SK-N-MC (cell line): Measurements from ENCODE around the gene NDUFAB1.
"Not testable (repeated sequence)": the region's sequence is repeated elsewhere in the genome, so short reads cannot be mapped to it uniquely, and the experiment has no call there.

Source experiments
- DNase-seq: peaks from one replicate; pipeline ENCODE4 v3.0.0-alpha.2; 2011; ENCODE audit warnings: low read depth, low spot score
- H3K27ac ChIP-seq: fragments of 200-600 bp; sonication (generic); 2 replicates; pipeline ENCODE4 v1.5.1; 2016; ENCODE audit warnings: mixed run types
- H3K36me3 ChIP-seq: fragments of 200-600 bp; sonication (generic); 2 replicates; pipeline ENCODE4 v1.6.1; 2017; ENCODE audit warnings: antibody characterized with exemption, low read length, mixed read lengths; ENCODE audit not compliant: insufficient read depth
- H3K4me3 ChIP-seq: fragments of 200-600 bp; sonication (generic); 2 replicates; pipeline ENCODE4 v1.5.1; 2016
- H3K9ac ChIP-seq: fragments of 200-600 bp; sonication (generic); 2 replicates; pipeline ENCODE4 v1.8.0; 2017; ENCODE audit warnings: mixed run types, mixed read lengths; ENCODE audit not compliant: insufficient read length
- H3K9me3 ChIP-seq: fragments of 200-600 bp; sonication (generic); 2 replicates; pipeline ENCODE4 v1.6.1; 2017; ENCODE audit warnings: low read depth, mild to moderate bottlenecking, antibody characterized with exemption, low read length, moderate library complexity, mixed read lengths
- EZH2 ChIP-seq: fragments of 200-600 bp; sonication (generic); IDR thresholded peaks from one replicate; pipeline ENCODE4 v1.6.1; 2017; ENCODE audit warnings: antibody characterized with exemption
- FOXP2 ChIP-seq: optimal IDR thresholded peaks from 2 replicates; pipeline ENCODE3; 2011; ENCODE audit warnings: mild to moderate bottlenecking, moderate library complexity; ENCODE audit not compliant: insufficient read depth; ENCODE audit errors: extremely low read length, control extremely low read depth
- POLR2AphosphoS5 ChIP-seq: IDR thresholded peaks from 2 replicates; pipeline ENCODE4 v1.6.1; 2012; ENCODE audit warnings: mild to moderate bottlenecking, low read depth, low read length, borderline replicate concordance

Gene NDUFAB1

GRCh38 chr16:23595951-23596720 lies at the start of gene NDUFAB1:
Gene NDUFAB1 (minus strand): TSS chr16:23596316. CDS start chr16:23596290, 26 bp downstream.
- DNase-seq, result no peak
- H3K27ac ChIP-seq, result peak within 1 kb of the TSS; percentile 59; the same call in 1 of the 2 replicates
- H3K36me3 ChIP-seq, result peaks cover 30% of the 10 kb centered on the region
- H3K4me3 ChIP-seq, result peak within 1 kb of the TSS; percentile 97
- no peaks in the 10 kb centered on the region for H3K9me3 ChIP-seq
- TF ChIP-seq POLR2AphosphoS5 (peak; percentile 83), FOXP2 (no peak)
- peak within 1 kb of the TSS; percentile 99 for H3K9ac ChIP-seq

- peak overlapping the region; percentile 99 for H3K9ac ChIP-seq
- H3K9me3 ChIP-seq, result peaks cover 8% of the 10 kb centered on the region; the same call in 1 of the 2 replicates
- no peak for DNase-seq
- no peak overlapping the region for H3K27ac ChIP-seq
- H3K36me3 ChIP-seq, result peaks cover 52% of the 10 kb centered on the region
- peak overlapping the region; percentile 100 for H3K4me3 ChIP-seq
- no peak for TF ChIP-seq POLR2AphosphoS5
- no peak for TF ChIP-seq FOXP2
- no peak for TF ChIP-seq EZH2
Observed at GRCh38 chr16:23642246-23642774, 46.2 kb upstream of the NDUFAB1 start.

GRCh38 chr16:23640931-23641765 lies 45.0 kb upstream of the NDUFAB1 start, which contains the start of the genes DCTN5 and PALB2:
Gene DCTN5 (plus strand): TSS chr16:23641466. CDS start chr16:23641543, 77 bp downstream.
Gene PALB2 (minus strand): TSS chr16:23641310. CDS start chr16:23641157, 153 bp downstream.
- TF ChIP-seq POLR2AphosphoS5 (peak; percentile 79), FOXP2 (no peak), EZH2 (no peak)
- peak within 1 kb of the TSS; percentile 100 for H3K4me3 ChIP-seq

GRCh38 chr16:23640615-23640930 lies 44.5 kb upstream of the NDUFAB1 start:
- Histone ChIP-seq H3K36me3 (peaks cover 40% of the 10 kb centered on the region), H3K4me3 (peak overlapping the region; percentile 100), H3K9me3 (no peaks in the 10 kb centered on the region), H3K27ac (peak overlapping the region; percentile 88), H3K9ac (peak overlapping the region; percentile 99)
- DNase-seq, result no peak
- TF ChIP-seq FOXP2 (no peak), EZH2 (no peak), POLR2AphosphoS5 (no peak)

More at GRCh38 chr16:23640931-23641765, 45.0 kb upstream of the NDUFAB1 start, which contains the start of the genes DCTN5 and PALB2:
- H3K36me3 ChIP-seq, result peaks cover 40% of the 10 kb centered on the region
- peak within 1 kb of the TSS; percentile 88 for H3K27ac ChIP-seq
- peaks cover 6% of the 10 kb centered on the region; the same call in 1 of the 2 replicates for H3K9me3 ChIP-seq
- peak; percentile 26 for DNase-seq
- H3K9ac ChIP-seq, result peak within 1 kb of the TSS; percentile 99

- no peak overlapping the region for H3K9ac ChIP-seq
- TF ChIP-seq EZH2, result no peak
- no peak for TF ChIP-seq POLR2AphosphoS5
- no peak for TF ChIP-seq FOXP2
- no peak overlapping the region for H3K27ac ChIP-seq
- no peaks in the 10 kb centered on the region for H3K9me3 ChIP-seq
- DNase-seq, result no peak
- H3K4me3 ChIP-seq, result no peak overlapping the region
- H3K36me3 ChIP-seq, result peaks cover 34% of the 10 kb centered on the region
Observed at GRCh38 chr16:23635958-23636357, 39.8 kb upstream of the NDUFAB1 start.

DNA sequence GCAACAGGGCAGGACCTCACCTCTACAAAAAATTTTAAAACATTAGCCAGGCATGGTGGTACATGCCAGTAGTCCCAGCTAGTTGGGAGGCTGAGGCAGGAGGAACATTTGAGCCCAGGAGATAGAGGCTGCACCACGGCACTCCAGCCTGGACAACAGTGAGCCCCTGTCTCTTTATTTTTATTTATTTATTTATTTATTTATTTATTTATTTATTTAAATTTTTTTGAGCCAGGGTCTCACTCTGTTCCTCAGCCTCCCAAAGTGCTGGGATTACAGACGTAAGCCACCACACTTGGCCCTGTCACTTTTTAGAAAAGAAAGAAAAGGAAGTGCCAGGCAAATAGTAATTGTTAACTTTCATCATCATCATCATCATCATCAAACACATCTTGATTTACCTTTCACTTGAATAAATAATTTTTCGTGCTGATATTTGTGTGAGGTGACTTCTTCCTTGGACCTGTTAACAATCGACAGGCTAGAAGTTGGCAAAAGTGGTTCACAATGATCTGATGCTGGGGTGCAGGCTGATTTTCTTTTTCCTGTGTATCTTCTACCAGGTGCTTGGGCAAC lies 38.4 kb upstream of the NDUFAB1 start:
- TF ChIP-seq POLR2AphosphoS5 (no peak), FOXP2 (no peak), EZH2 (no peak)
- Histone ChIP-seq H3K9ac (no peak overlapping the region), H3K9me3 (no peaks in the 10 kb centered on the region), H3K27ac (no peak overlapping the region), H3K4me3 (no peak overlapping the region), H3K36me3 (peaks cover 44% of the 10 kb centered on the region)
- no peak for DNase-seq

GRCh38 chr16:23631874-23632273 lies 35.8 kb upstream of the NDUFAB1 start:
- not testable (repeated sequence) for H3K9ac ChIP-seq, H3K4me3 ChIP-seq, H3K27ac ChIP-seq, DNase-seq, H3K9me3 ChIP-seq
- peaks cover 59% of the 10 kb centered on the region for H3K36me3 ChIP-seq

- H3K36me3 ChIP-seq, result peaks cover 63% of the 10 kb centered on the region
- H3K27ac ChIP-seq, result no peak overlapping the region
- no peak for TF ChIP-seq EZH2
- no peak for TF ChIP-seq FOXP2
- no peak for TF ChIP-seq POLR2AphosphoS5
- no peak for DNase-seq
- H3K9ac ChIP-seq, result no peak overlapping the region
- no peak overlapping the region for H3K4me3 ChIP-seq
- H3K9me3 ChIP-seq, result no peaks in the 10 kb centered on the region
Observed at GRCh38 chr16:23629516-23629915, 33.4 kb upstream of the NDUFAB1 start.
